ELR (cell line): ENCODE data around the gene AGBL4.

Experiments used
- DNase-seq: peaks from one replicate; pipeline ENCODE4 v3.0.0-alpha.2; 2015; ENCODE audit warnings: low read depth

The AGBL4 gene

GRCh38 chr1:49694251-49694827 is 329.4 kb downstream of the AGBL4 start:
- no peak for DNase-seq

GRCh38 chr1:49686107-49686506 is 337.6 kb downstream of the AGBL4 start:
- DNase-seq, result no peak

DNA sequence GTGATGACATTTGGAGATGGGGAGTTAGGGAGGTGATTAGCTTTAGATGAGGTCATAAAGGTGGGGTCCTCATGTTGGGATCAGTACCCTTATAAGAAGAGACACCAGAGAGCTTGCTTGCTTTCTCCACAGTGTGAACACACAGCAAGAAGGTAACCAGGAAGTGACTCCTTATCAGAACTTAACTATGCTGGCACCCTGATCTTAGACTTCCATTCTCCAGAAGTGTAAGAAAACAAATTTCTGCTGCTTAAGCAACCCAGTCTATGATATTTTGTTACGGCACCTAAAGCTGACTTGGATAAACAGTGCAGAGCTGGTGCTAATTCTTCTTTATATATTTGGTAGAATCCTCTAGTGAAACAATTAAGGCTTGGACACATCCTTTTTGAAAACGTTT is 346.0 kb downstream of the AGBL4 start:
- DNase-seq, result no peak

- DNase-seq, result no peak
Measured at GRCh38 chr1:49651136-49651535, 372.6 kb downstream of the AGBL4 start.

DNA sequence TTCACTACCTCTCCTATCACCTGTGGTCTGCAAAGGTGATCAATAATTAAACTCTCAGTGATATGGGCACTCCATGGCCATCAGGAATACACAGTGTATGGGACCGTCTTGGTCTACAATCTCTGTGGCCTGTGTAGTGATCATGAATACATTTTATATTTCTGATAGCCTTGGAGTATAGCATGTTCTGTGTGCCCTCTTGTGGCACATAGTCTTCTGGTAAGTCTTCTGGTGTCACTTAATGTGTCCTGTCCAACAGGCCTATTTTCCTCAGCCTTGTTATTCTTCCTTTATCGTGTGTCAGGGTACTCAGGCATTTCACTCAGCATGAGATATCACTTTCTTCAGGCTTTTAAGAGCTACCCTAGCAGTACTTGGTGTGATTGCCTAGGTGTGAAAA is 393.6 kb downstream of the AGBL4 start:
- DNase-seq, result no peak

GRCh38 chr1:49627781-49628180 is 396.0 kb downstream of the AGBL4 start:
- no peak for DNase-seq

DNA sequence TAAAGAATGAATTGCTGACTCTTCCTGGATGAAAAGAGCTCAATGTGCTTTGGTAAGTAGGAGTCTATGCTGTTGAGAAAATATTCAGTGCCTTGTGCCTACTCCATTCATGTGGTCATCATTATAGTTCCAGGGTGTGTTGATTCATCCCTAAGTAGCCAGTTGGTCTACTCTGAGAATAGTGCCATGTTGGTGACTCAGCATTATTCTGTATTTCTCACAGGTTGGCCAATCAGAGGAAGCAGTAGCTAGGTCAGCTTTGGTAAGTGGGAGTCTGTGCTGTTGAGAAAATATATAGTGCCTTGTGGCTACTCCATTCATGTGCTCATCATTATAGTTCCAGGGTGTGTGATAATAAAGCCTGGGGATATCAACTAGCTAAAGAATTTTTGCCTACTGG is 397.3 kb downstream of the AGBL4 start:
- no peak for DNase-seq

DNA sequence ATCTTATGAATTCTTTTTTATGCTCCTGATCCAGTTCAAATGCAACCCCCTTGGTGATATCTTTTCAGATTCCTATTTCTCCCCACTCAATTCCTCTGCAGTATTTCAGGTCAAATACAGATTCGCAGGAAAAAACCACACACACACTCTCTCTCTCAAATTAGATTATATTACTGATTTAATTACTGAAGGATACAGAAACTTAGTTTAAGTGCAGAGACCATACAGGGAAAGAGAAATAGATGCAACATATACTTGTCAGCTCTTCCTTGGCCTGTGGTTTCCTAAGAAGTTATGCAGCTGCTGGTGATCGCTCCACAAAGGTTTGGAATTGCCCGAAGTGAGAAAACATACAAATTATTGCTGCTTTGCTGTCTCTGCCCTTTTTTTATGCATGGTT is 400.9 kb downstream of the AGBL4 start:
- DNase-seq, result no peak

DNA sequence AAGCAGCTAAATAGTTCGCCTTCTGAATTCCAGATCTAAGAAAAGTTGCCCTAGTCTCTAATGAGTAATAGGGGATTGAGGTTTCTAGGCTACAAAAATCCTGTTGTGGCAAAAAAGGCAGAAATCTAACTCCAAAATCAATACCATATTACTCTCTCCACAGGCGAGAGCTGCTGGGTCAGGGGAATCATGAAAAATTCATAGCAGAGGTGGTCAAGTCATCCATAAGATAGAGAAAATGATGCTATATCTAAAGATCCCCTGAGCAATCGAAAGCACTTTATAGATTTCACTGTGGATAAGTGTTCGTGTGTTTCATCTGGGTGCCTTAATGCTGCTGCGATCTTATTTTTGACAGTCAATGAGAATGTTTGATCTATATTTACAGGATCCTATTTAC is 417.7 kb downstream of the AGBL4 start:
- no peak for DNase-seq

DNA sequence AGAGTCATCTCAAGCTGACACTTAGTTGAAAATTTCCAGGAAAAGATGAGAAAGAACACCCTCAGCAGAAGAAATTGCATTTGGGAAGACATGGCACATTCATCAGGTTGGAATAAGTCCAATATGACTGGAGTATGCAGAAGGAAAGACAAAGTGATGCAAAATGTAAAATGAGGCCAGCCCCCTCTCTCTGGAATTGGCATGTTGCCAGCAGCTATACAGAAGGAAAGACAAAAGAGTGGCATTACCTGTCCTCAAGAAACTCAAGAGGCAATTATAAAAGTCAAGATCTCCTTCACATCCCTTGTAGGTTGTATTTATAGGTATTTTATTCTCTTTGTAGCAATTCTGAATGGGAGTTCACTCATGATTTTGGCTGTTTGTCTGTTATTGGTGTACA is 426.3 kb downstream of the AGBL4 start:
- DNase-seq, result no peak

DNA sequence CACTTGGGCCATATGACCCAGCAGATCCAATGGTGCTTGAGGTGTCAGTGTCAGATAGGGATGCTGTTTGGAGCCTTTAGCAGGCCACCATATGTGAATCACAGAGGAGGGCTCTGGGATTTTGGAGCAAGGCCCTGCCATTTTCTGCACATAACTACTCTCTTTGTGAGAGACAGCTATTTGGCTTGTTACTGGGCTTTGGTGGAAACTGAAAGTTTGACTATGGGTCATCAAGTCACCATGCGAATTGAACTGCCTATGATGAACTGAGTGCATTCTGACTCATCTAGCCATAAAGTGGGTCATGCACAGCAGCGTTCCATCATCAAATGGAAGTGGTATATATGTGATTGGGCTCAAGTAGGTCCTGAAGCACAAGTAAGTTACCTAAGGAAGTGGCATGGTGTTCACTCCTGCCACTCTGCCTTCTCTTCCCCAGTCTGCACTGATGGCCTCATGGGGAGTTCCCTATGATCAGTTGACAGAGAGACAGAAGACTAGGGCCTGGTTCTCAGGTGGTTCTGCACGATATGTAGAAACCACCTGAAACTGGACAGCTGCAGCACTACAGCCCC is 447.3 kb downstream of the AGBL4 start:
- no peak for DNase-seq

DNA sequence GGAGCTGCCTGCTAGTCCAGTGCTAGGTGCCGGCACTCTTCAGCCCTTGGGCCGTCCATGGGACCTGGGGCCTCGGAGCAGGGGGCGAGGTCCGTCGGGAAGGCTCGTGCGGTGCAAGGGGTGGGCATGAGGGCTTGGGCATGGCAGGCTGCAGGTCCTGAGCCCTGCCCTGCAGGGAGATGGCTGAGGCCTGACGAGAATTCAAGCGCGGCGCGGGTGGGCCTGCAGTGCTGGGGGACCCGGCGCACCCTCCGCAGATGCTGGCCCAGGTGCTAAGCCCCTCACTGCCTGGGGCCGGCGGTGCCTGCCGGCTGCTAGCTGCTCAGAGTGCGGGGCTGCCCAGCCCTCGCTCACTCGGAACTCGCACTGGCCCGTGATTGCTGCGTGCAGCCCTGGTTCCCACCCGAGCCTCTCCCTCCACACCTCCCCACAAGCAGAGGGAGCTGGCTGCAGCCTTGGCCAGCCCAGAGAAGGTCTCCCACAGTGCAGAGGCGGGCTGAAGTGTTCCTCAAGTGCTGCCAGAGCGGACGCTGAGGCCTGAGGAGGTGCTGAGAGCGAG is 467.0 kb downstream of the AGBL4 start:
- no peak for DNase-seq

GRCh38 chr1:49552101-49552500 is 471.7 kb downstream of the AGBL4 start:
- no peak for DNase-seq

- no peak for DNase-seq
Measured at GRCh38 chr1:49544615-49545014, 479.1 kb downstream of the AGBL4 start.

DNA sequence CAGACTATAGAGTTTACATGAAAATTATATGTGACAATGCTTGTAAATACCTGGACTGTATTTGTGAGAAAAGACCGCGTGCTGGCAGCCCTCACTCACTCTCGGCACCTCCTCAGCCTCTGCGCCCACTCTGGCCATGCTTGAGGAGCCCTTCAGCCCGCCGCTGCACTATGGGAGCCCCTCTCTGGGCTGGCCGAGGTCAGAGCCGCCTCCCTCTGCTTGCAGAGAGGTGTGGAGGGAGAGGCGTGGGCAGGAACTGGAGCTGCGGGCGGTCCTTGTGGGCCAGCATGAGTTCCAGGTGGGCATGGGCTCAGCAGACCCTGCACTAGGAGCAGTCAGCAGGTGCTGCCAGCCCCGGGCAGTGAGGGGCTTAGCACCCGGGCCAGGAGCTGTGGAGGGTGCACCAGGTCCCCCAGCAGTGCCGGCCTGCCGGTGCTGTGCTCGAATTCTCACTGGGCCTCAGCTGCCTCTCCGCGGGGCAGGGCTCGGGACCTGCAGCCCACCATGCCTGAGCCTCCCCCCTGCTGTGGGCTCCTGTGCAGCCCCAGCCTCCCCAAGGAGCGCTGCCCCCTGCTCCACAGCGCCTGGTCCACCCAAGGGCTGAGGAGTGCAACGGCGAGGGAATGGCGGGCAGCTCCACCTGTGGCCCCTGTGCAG is 482.5 kb downstream of the AGBL4 start:
- DNase-seq, result no peak

GRCh38 chr1:49527606-49528305 is 496.0 kb downstream of the AGBL4 start:
- peak; percentile 3 for DNase-seq

- DNase-seq, result no peak
Measured at GRCh38 chr1:49526672-49527071, 497.1 kb downstream of the AGBL4 start.

GRCh38 chr1:49523764-49524163 is 500.0 kb downstream of the AGBL4 start:
- no peak for DNase-seq

GRCh38 chr1:49466961-49467360 is 556.8 kb downstream of the AGBL4 start:
- DNase-seq, result no peak

- no peak for DNase-seq
Measured at GRCh38 chr1:49465486-49466185, 558.1 kb downstream of the AGBL4 start.

DNA sequence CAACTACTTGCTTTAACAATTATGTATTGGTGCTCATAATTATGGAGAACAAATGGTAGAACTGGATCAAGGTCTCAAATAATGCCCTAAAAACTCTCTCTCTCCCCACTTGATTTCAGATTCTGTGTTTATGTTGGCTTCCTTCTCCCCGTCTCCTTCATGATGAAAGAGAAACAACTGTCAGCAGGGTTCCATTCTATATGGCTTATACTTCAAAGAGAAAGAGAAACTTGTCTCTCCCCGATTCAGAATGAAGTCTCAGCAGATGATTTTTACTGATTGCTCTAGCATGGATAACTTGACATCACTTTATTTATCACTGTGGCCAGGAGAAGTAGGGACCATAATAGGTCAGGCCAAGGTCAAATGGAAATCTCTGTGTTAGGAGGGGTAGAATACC is 575.6 kb downstream of the AGBL4 start:
- no peak for DNase-seq

GRCh38 chr1:49436865-49437264 is 586.9 kb downstream of the AGBL4 start:
- no peak for DNase-seq
